GM19395 (cell line): ENCODE results near the gene PHF12.
"Not testable (repeated sequence)": the region's sequence is repeated elsewhere in the genome, so short reads cannot be mapped to it uniquely, and the experiment has no call there.

Experiments used
- ATAC-seq: cut with Tn5 transposase; IDR thresholded peaks from one replicate; pipeline ENCODE4 v1.9.1; 2021; ENCODE audit warnings: mild to moderate bottlenecking, moderate library complexity; ENCODE audit not compliant: unreplicated experiment

PHF12 gene

GRCh38 chr17:28888832-28889231, 62.5 kb downstream of the PHF12 start:
- ATAC-seq = no peak

- no peak for ATAC-seq
These were observed 63.3 kb downstream of the PHF12 start for GRCh38 chr17:28887871-28888471.

DNA sequence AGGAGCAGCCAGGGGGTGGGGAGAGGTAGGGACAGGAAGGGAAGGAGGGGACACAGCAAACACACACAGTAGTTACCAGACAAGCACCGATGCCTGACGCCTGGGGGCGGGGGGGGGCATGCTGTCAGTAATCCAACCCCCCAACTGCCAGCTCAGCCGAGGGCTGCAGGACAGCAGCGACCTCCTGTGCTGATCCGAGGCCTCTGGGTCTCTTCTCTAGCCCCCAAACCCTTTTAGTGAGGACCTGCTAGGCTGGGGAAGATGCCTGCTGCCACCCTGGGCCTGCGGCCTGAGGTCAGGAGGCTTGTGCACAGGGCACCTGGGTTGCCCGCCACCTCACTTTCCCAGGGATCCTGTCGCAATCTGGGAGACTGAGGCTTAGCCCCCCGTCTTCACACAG, 65.4 kb downstream of the PHF12 start:
- ATAC-seq = no peak

DNA sequence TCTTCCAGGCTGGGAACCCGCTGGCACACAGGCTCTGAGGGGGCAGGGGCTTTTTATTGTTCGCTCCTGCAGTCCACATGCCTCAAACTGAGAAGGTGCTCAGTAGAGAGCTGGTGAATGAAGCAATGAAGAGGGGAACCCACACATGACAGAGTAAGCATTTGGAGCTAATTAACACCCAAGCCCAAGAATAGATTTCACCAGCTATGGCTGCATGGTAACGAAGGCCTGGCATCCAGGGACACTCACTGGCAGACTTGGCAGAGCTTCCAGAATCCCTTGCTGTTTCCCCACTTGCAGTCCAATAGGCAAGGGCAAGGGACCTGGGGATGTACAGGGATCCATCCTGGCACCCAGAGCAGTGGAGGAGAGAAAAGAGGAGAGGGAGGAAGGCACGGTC, 66.0 kb downstream of the PHF12 start:
- ATAC-seq = no peak

GRCh38 chr17:28883967-28884702, 67.2 kb downstream of the PHF12 start:
- ATAC-seq = no peak

GRCh38 chr17:28882154-28882895, 69.0 kb downstream of the PHF12 start:
- ATAC-seq = no peak

- ATAC-seq = no peak
These were observed 69.7 kb downstream of the PHF12 start for GRCh38 chr17:28881533-28882056.

- ATAC-seq = no peak
These were observed 70.8 kb downstream of the PHF12 start for GRCh38 chr17:28880572-28880945.

DNA sequence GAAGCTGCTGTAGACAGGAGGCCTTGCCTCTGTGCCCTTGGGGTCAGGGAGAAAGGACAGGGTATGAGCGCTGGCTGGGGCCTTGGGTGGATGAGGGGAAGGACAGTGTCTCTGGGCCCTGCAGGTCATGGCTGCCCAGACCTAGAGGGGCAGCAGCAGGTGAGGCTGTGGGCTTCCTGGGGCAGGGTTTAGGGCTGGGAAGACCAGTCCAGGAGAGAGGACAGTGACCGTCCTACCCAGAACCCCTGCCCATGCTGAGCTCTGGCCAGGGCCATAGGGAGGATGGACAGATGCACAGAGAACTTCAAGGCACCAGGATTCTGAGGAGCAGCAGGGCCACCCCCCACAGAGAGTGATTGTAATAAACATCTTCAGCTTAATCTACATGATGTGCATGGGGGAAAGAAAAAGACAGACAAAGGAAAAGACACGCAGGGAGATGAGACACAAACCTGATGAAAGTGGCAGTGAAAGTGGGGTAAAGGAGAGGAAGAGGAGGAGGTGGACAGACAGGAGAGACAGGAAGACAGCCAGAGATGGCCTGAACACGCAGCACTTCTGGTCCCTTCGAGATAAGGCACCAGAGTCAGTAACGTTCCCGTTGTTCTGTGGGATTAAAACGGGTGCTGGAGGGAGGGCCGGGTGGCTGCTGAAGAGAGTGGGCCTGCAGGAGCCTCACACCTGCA, 71.3 kb downstream of the PHF12 start:
- no peak for ATAC-seq

GRCh38 chr17:28878981-28879380, 72.3 kb downstream of the PHF12 start:
- ATAC-seq = no peak

DNA sequence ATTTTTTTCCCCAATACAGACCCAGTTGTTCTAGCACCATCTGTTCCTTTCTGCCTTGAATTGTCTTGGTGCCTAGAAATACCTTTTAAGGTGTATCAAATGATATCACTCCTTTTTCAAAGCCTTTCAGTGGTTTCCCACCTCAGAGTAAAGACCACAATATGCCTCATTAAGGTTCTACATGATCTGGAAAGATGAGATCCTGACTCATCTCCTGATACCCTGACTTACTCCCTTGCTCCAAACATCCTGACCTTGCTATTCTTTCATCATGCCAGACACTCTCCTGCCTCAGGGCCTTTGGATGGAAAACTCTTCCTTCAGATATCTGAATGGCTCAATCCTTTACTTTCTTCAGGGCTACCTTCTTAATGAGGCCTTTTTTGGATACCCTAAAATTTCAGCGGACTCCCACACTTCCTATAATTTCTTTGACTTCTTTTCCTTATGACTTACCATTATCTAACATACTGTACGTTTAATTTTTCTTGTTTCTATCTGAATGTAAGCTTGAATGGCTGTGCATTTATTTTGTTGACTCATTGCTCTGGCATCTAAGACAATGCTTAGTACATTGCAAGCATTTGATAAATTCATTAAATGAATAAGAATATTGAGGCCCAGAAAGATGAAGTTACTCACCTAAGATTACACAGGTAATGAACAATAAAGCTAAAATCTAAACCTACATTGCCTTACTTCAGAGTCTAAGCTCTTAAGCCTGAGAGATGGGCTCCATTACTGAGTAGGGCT, 73.0 kb downstream of the PHF12 start:
- ATAC-seq = no peak

DNA sequence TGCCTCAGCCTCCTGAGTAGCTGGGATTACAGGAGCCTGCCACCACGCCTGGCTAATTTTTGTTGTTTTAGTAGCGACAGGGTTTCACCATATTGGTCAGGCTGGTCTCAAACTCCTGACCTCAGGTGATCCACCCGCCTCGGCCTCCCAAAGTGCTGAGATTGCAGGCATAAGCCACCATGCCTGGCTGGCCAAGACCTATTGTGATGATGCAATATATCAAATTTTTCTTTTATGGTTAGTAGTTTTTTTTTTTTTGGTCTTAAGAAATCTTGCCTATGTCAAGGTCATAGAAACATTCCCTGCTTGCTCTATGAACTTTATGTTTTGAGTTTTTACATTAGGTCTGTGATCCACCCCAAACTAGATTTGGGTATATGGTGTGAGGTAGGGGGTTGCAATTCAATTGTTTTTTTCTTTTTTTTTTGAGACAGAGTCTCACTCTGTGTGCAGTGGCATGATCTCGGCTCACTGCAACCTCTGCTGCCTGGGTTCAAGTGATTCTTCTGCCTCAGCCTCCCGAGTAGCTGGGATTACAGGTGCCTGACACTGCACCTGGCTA, 74.1 kb downstream of the PHF12 start:
- ATAC-seq = not testable (repeated sequence)

DNA sequence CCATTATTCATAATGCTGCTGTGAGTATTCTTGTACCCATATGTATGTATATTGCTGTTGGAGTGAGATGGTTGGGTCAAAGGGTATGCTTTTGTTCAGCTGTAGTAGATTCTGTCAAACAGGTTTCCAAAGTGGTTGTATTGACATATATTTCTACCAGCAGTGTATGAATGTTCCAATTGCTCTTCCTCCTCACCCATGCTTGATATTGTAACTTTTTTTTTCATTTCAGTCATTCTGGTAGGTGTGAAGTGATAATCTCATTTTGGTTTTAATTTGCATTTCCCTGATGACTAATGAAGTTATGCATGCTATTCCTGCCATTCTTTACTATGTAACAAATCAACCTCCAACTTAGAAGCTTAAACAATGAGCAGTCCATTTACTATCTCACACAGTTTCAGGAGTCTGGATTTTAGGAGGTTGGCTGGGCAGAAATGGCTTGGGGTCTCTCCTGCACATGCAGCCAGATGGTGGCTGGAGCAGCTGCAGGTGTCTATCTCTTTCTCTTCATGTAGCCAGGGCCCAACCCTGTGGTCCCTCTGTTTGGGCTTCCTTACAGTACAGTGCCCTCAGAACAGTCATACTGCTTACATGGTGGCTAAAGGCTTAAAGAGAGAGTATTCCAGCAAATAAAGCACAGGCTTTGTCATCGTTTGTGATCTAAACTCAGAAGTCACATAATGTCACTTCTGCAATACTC, 75.3 kb downstream of the PHF12 start:
- no peak for ATAC-seq

DNA sequence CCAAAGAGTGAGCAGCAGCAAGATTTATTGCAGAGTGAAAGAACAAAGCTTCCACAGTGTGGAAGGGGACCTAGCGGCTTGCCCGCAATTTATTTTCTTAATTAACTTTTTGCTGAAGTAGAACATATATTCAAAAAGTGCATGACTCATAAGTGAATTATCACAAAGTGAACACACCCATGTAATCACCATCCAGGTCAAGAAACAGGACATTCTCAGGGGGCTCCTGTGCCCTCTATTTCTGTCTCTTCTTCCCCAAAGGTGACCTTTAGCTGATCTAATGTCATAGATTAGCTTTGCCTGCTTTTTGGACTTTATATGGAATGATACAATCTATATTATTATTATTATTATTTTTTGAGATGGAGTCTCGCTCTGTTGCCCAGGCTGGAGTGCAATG, 76.6 kb downstream of the PHF12 start:
- ATAC-seq = no peak

DNA sequence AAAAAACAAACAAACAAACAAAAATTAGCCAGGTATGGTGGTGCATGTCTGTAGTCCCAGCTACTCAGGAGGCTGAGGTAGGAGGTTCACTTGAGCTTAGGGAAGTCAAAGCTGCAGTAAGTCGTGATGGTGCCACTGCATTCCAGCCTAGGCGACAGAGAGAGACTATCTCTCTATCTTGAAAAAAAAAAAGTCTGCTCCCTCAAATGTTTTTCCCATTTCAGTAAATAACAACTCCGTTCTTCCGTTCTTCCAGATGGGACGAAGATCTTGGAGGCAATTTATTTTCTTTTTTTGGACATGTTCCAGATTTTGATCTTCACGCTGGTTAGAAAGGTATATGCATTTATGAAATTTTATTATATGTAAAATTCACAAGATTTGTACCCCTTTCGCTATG, 77.5 kb downstream of the PHF12 start:
- ATAC-seq = no peak

DNA sequence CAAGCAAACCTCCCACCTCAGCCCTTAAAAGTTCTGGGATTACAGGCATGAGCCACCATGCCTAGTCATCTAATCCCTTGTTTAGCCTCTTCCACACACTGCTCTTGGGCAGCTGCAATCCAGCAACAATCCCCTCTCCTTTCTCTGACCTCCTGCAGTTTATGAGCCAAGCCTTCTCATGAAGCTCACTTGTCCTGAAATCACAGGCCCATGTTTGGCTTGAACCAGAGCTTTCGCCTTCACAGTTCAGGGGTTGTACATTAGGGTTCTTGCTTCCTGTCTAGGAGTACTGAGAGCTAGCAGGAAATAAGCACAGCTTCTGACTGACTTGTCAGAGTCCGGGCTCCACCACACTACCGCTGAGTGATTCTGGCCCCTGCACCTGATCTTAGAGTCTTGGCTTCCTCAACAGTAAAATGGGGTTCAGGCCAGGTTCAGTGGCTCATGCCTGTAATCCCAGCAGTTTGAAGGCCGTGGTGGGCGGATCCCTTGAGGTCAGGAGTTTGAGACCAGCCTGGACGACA, 80.2 kb downstream of the PHF12 start:
- ATAC-seq = peak; percentile 98

DNA sequence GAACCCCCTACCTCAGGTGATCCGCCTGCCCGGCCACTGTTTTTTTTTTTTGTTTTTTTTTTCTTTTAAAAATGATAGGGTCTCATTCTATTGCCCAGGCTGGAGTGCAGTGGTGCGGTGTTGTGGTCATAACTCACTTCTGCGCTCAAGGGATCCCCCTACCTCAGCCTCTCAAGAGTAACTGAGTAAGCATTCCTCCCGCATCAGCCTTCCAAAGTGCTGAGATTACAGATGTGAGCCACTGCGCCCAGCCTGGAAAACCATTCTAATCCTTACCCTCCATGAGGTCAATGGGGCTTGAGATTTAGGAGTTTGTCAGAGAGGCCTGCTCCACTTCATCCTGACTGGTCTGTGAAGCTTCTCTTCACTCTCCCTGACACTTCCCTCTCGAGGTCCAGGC, 84.0 kb downstream of the PHF12 start:
- ATAC-seq = no peak

DNA sequence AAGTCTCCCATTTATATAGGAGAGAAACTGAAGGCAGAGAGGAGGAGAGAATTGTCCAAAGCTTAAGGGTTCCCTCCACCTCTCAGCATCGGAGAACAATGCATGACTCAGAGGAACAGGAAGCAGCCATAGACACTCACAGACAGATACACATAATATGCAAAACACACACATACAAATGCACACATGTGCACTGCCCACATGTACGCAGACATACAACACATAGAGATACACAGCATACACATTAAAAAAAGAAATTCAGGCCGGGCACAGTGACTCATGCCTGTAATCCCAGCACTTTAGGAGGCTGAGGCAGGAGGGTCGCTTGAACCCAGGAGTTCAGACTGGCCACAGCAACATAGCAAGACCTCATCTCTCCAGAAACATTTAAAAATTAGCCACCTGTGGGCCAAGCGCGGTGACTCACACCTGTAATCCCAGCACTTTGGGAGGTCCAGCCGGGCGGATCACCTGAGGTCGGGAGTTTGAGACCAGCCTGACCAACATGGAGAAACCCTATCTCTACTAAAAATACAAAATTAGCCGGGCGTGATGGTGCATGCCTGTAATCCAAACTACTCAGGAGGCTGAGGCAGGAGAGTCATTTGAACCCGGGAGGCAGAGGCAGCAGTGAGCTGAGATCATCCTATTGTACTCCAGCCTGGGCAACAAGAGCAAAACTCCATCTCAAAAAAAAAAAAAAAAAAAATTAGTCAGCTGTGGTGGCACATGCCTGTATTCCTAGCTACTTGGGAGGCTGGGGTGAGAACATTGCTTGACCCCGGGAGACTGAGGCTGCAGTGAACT, 85.2 kb downstream of the PHF12 start:
- ATAC-seq = no peak
